Neural crest cell (in vitro differentiated cells): ENCODE data around the gene TRIM63. TPM values are rescaled to one million over a fixed set of nuclear protein-coding genes. Genes with fewer than 3 reads are reported as not detected.

Experiments
- DNase-seq: peaks from one replicate; pipeline ENCODE4 v3.0.0; 2021; ENCODE audit warnings: low read depth, mixed read lengths, low spot score
- H3K27ac Mint-ChIP-seq: one replicate; pipeline ENCODE4 v1.8.0; 2021; ENCODE audit warnings: mild to moderate bottlenecking, mixed read lengths; ENCODE audit not compliant: unreplicated experiment
- H3K27me3 Mint-ChIP-seq: 2 replicates; pipeline ENCODE4 v1.8.0; 2021; ENCODE audit warnings: low read depth, mild to moderate bottlenecking, mixed read lengths
- H3K36me3 Mint-ChIP-seq: 2 replicates; pipeline ENCODE4 v1.8.0; 2021; ENCODE audit warnings: low read depth, mild to moderate bottlenecking, mixed read lengths
- H3K4me1 Mint-ChIP-seq: 2 replicates; pipeline ENCODE4 v1.8.0; 2021; ENCODE audit warnings: mixed read lengths
- H3K4me3 Mint-ChIP-seq: one replicate; pipeline ENCODE4 v1.8.0; 2021; ENCODE audit warnings: mild to moderate bottlenecking, mixed read lengths
- H3K9me3 Mint-ChIP-seq: 2 replicates; pipeline ENCODE4 v1.8.0; 2021; ENCODE audit warnings: mixed read lengths
- CTCF ChIP-seq: fragments of 200-600 bp; sonication (generic); conservative IDR thresholded peaks from 2 replicates; pipeline ENCODE4 v1.5.0; 2021; ENCODE audit warnings: antibody characterized with exemption, mild to moderate bottlenecking
- total RNA-seq: library from RNA; stranded (reverse); gene quantifications from 2 replicates; pipeline ENCODE4 v1.2.1, GENCODE V29; 2021

The TRIM63 gene
- total RNA-seq, 1 donor from 2014 or later, result not detected

GRCh38 chr1:26077524-26077923, 10.1 kb upstream of the TRIM63 start:
- Mint-ChIP-seq H3K9me3 (no peaks in the 10 kb centered on the region), H3K4me3 (no peak overlapping the region), H3K4me1 (peaks cover 13% of the 10 kb centered on the region), H3K27ac (no peak overlapping the region), H3K36me3 (no peaks in the 10 kb centered on the region), H3K27me3 (peaks cover under 1% of the 10 kb centered on the region)
- no peak for DNase-seq
- no peak for TF ChIP-seq CTCF

GRCh38 chr1:26075421-26076144, 8.2 kb upstream of the TRIM63 start:
- no peak for TF ChIP-seq CTCF
- H3K36me3 Mint-ChIP-seq, result no peaks in the 10 kb centered on the region
- H3K4me3 Mint-ChIP-seq, result no peak overlapping the region
- H3K27ac Mint-ChIP-seq, result no peak overlapping the region
- peaks cover 13% of the 10 kb centered on the region for H3K4me1 Mint-ChIP-seq
- H3K27me3 Mint-ChIP-seq, result peaks cover 7% of the 10 kb centered on the region
- H3K9me3 Mint-ChIP-seq, result no peaks in the 10 kb centered on the region
- DNase-seq, result no peak

GRCh38 chr1:26072305-26072704, 4.9 kb upstream of the TRIM63 start:
- Mint-ChIP-seq H3K4me1 (no peaks in the 10 kb centered on the region), H3K27ac (no peak overlapping the region), H3K9me3 (no peaks in the 10 kb centered on the region), H3K4me3 (no peak overlapping the region), H3K27me3 (peaks cover 9% of the 10 kb centered on the region), H3K36me3 (no peaks in the 10 kb centered on the region)
- TF ChIP-seq CTCF, result no peak
- no peak for DNase-seq

GRCh38 chr1:26070963-26071342, 3.5 kb upstream of the TRIM63 start:
- no peaks in the 10 kb centered on the region for H3K4me1 Mint-ChIP-seq
- no peak overlapping the region for H3K4me3 Mint-ChIP-seq
- no peaks in the 10 kb centered on the region for H3K9me3 Mint-ChIP-seq
- no peak overlapping the region for H3K27ac Mint-ChIP-seq
- no peaks in the 10 kb centered on the region for H3K36me3 Mint-ChIP-seq
- H3K27me3 Mint-ChIP-seq, result peaks cover 9% of the 10 kb centered on the region
- no peak for DNase-seq
- no peak for TF ChIP-seq CTCF

DNA sequence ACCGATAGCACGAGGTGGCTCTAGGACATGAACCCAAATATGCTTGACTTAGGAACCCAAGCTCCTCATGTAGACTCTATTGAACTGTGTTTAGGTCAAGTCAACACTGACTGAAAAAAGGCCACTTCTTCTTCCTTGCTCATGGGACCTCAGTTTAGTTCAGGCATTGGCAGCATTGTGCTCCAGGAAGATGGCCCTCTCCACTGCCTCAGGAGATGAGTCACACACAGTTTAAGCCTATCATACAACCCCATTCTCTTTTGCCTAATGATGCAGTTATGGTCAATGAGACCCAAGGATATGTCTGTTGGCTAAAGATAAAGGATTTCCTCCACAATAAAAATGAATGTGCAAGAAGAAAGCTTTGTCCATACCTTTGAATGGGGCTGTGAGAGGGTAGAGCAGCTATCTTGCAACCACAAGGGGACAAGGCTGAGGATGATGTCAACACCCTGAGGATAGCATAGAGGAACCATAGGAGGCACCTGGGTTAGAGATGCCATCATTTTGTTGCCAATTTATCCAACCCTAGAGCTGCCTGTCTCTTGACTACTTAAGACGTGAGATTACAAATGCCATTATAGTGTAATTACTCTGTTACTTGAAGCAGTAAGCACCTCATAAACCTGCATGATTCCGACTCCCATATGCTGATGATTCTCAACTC, 3.0 kb upstream of the TRIM63 start:
- Mint-ChIP-seq H3K27ac (no peak overlapping the region), H3K9me3 (no peaks in the 10 kb centered on the region), H3K36me3 (no peaks in the 10 kb centered on the region), H3K4me3 (no peak overlapping the region), H3K27me3 (peaks cover 9% of the 10 kb centered on the region), H3K4me1 (no peaks in the 10 kb centered on the region)
- no peak for DNase-seq
- TF ChIP-seq CTCF, result no peak
